ENCODE data around the gene HAPSTR1. TPM values are rescaled to one million over a fixed set of nuclear protein-coding genes. Genes with fewer than 3 reads are reported as not detected.

HAPSTR1 gene
- total and polyA plus RNA-seq, 2 of the 4 experiments (the other 2 are of a cell fraction), result 22.2 to 56.5 TPM

DNA sequence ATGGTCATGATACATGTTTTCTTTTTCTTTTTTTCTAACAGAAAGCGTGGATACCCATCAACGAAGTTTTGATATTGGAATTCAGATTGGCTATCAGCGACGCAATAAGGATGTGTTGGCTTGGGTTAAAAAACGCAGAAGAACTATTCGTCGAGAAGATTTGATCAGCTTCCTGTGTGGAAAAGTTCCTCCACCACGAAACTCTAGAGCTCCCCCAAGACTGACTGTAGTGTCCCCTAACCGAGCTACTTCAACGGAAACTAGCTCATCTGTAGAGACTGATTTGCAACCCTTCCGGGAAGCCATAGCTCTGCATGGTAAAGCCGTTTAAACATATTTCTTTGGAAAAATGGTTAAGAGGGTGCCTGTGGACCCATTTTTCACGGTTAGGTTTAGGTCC is 11.5 kb downstream of the HAPSTR1 start:
- POLR2A ChIA-PET (ENCODE audit: unreplicated experiment), result interaction anchor here (1.0 kb wide), 1 partner anchor 9 kb away, joined by 3 read pairs; no protein-coding TSS in a partner anchor
- no peak overlapping the region for H2AFZ ChIP-seq (replicated peaks; ENCODE audit: low read length, poor library complexity)

More for the DNA sequence above, 11.5 kb downstream of the HAPSTR1 start:
- Histone ChIP-seq H3K4me3 (ENCODE audit: insufficient read depth, low read depth, low read length) (no peak overlapping the region), H3K27me3 (ENCODE audit: control insufficient read depth, insufficient read depth, low read length) (no peaks in the 10 kb centered on the region), H3K27ac (ENCODE audit: insufficient read depth, low read length) (no peak overlapping the region), H3K36me3 (ENCODE audit: control insufficient read depth, insufficient read depth, low read length) (peaks cover 44% of the 10 kb centered on the region), H3K4ac (ENCODE audit: low read depth, low read length) (no peak overlapping the region; the same call in 1 of the 2 replicates), H2BK5ac (ENCODE audit: low read depth, low read length, poor library complexity, severe bottlenecking) (peak overlapping the region; percentile 55), H3K18ac (ENCODE audit: low read depth, low read length) (no peak overlapping the region), H4K91ac (ENCODE audit: insufficient read depth, low read depth, low read length) (no peak overlapping the region), H3K79me1 (ENCODE audit: low read depth in 1 of 2, low read length in 2 of 2) (peaks cover 0 to 51% of the 10 kb centered on the region in 2 experiments; a peak in 2 of 4 replicates), H3K9me1 (ENCODE audit: insufficient read depth, low read length) (peaks cover 29% of the 10 kb centered on the region), H2BK20ac (ENCODE audit: low read depth, low read length) (no peak overlapping the region), H3K14ac (replicated peaks; ENCODE audit: low read depth, low read length) (no peak overlapping the region), H3K9me3 (ENCODE audit: control insufficient read depth, insufficient read depth, low read length) (no peaks in the 10 kb centered on the region), H4K8ac (ENCODE audit: low read depth in 2 of 2, low read length in 2 of 2) (peak overlapping the region in 1 of 2 experiments; percentile 10; a peak in 1 of 4 replicates), H4K5ac (ENCODE audit: low read depth, low read length) (no peak overlapping the region), H3K23ac (ENCODE audit: low read depth, low read length) (no peak overlapping the region), H2BK15ac (ENCODE audit: low read depth, low read length) (no peak overlapping the region), H3K56ac (ENCODE audit: extremely low read depth, insufficient read depth, low read length) (0 out of 2 replicates have a peak overlapping the region, but pooled peaks have one; percentile 23), H3K4me2 (ENCODE audit: low read depth, low read length) (no peak overlapping the region), H3K4me1 (ENCODE audit: control insufficient read depth, insufficient read depth, low read length) (peaks cover 32% of the 10 kb centered on the region), H2BK120ac (ENCODE audit: low read depth, low read length) (no peak overlapping the region), H2AK5ac (ENCODE audit: low read depth, low read length) (no peak overlapping the region), H2AK9ac (replicated peaks; ENCODE audit: low read depth, low read length, poor library complexity) (no peak overlapping the region), H4K20me1 (ENCODE audit: insufficient read depth, low read length) (peaks cover 100% of the 10 kb centered on the region), H3K9ac (ENCODE audit: low read depth, low read length) (no peak overlapping the region)
- CTCF ChIA-PET, result interaction anchor here (0.6 to 1.1 kb wide), 2 partner anchors 12 to 60 kb away, joined by 3 read pairs; partner anchors contain the start of gene HAPSTR1
- no peak for ATAC-seq (ENCODE audit: low read depth)
- WGBS, 2 experiments (ENCODE audit: extremely low coverage in 2 of 2, insufficient read length in 1 of 2), result 96% methylated on average over 5 of the region's 13 CpGs; no CpG with 5 or more reads in 1 of the 2 experiments
- TF ChIP-seq BHLHE40 (IDR thresholded peaks at IDR 0.05; ENCODE audit: low read depth, low read length) (no peak), RCOR1 (IDR thresholded peaks at IDR 0.05; ENCODE audit: insufficient replicate concordance, low read length) (no peak), NFE2L2 (IDR thresholded peaks at IDR 0.05; ENCODE audit: low read depth, low read length) (no peak), POLR2A (IDR thresholded peaks at IDR 0.05; ENCODE audit: low read depth, low read length) (no peak), FOS (IDR thresholded peaks at IDR 0.05; ENCODE audit: low read depth, low read length) (no peak), RFX5 (IDR thresholded peaks at IDR 0.05; ENCODE audit: low read depth, low read length) (no peak), SMC3 (IDR thresholded peaks at IDR 0.05; ENCODE audit: low read depth, low read length) (no peak), MXI1 (IDR thresholded peaks at IDR 0.05; ENCODE audit: borderline replicate concordance, low read depth, low read length) (no peak), CHD1 (IDR thresholded peaks at IDR 0.05; ENCODE audit: low read depth, low read length) (no peak), RAD21 (IDR thresholded peaks at IDR 0.05; ENCODE audit: low read length) (no peak)
- TF ChIP-seq, protein P1, sequence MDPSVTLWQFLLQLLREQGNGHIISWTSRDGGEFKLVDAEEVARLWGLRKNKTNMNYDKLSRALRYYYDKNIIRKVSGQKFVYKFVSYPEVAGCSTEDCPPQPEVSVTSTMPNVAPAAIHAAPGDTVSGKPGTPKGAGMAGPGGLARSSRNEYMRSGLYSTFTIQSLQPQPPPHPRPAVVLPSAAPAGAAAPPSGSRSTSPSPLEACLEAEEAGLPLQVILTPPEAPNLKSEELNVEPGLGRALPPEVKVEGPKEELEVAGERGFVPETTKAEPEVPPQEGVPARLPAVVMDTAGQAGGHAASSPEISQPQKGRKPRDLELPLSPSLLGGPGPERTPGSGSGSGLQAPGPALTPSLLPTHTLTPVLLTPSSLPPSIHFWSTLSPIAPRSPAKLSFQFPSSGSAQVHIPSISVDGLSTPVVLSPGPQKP (IDR thresholded peaks at IDR 0.05; ENCODE audit: borderline replicate concordance, low read depth, low read length), result no peak
- TF ChIP-seq, protein P2, sequence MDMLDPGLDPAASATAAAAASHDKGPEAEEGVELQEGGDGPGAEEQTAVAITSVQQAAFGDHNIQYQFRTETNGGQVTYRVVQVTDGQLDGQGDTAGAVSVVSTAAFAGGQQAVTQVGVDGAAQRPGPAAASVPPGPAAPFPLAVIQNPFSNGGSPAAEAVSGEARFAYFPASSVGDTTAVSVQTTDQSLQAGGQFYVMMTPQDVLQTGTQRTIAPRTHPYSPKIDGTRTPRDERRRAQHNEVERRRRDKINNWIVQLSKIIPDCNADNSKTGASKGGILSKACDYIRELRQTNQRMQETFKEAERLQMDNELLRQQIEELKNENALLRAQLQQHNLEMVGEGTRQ (IDR thresholded peaks at IDR 0.05; ENCODE audit: low read depth, low read length), result no peak
- TF ChIP-seq, protein P3, sequence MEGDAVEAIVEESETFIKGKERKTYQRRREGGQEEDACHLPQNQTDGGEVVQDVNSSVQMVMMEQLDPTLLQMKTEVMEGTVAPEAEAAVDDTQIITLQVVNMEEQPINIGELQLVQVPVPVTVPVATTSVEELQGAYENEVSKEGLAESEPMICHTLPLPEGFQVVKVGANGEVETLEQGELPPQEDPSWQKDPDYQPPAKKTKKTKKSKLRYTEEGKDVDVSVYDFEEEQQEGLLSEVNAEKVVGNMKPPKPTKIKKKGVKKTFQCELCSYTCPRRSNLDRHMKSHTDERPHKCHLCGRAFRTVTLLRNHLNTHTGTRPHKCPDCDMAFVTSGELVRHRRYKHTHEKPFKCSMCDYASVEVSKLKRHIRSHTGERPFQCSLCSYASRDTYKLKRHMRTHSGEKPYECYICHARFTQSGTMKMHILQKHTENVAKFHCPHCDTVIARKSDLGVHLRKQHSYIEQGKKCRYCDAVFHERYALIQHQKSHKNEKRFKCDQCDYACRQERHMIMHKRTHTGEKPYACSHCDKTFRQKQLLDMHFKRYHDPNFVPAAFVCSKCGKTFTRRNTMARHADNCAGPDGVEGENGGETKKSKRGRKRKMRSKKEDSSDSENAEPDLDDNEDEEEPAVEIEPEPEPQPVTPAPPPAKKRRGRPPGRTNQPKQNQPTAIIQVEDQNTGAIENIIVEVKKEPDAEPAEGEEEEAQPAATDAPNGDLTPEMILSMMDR (conservative IDR thresholded peaks at IDR 0.05; ENCODE audit: low read depth, low read length), result no peak
- DNase-seq, result no peak
- dilution Hi-C loops (cut with HindIII; ENCODE audit: low sequenced_read_pairs, unreplicated experiment), result no loop called here
- intact Hi-C loops (cut with micrococcal nuclease), result no loop called here
- no TSS peak for BruUV-seq (replicated peaks)
- in situ Hi-C loops (cut with MboI; ENCODE audit: low sequenced_read_pairs), result loop anchor here (5.0 to 25.0 kb wide), 2 partner anchors 56 to 1834 kb away; partner anchors contain the start of genes CLEC16A and DEXI

Data from IMR-90 (cell line).